ENCODE results near the gene ACSL3. TPM values are rescaled to one million over a fixed set of nuclear protein-coding genes. Genes with fewer than 3 reads are reported as not detected.
"Not testable (repeated sequence)": the region's sequence is repeated elsewhere in the genome, so short reads cannot be mapped to it uniquely, and the experiment has no call there.

The ACSL3 gene
- total RNA-seq, 2 donors from 2014 or later, result 37.8 to 38.1 TPM

- intact Hi-C loops (cut with DNase I), result no loop called here
These were observed 118.6 kb downstream of the ACSL3 start for GRCh38 chr2:222979484-222979883.

GRCh38 chr2:222982010-222982908 lies 121.4 kb downstream of the ACSL3 start:
- peak; percentile 46 for DNase-seq
- peak; percentile 83 to 96 for ATAC-seq
- intact Hi-C loops (cut with DNase I), result loop anchor here in 1 of 2 donors (5.0 kb wide), 1 partner anchor 120 kb away; no protein-coding TSS in a partner anchor

More at GRCh38 chr2:222979484-222979883, 118.6 kb downstream of the ACSL3 start:
- ATAC-seq, result no peak
- DNase-seq, result no peak

DNA sequence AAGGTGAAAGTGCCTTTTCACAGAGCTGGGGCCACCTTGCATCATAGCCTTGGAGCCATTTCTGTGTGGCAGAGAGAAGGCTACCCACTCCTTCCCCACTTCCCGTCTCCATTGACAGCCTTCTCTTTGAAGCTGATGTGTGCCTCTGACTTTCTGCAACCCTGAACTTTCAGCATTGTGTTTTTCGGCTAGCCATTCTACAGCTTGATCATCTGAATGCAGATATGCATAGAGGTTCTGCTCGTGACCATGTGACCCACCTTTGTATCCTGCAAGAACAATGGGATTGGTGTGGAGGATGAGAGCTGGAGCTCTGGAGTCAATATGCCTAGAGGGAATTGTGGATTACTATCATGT lies 122.1 kb downstream of the ACSL3 start:
- DNase-seq (no peak), ATAC-seq (no peak)
- intact Hi-C loops (cut with DNase I), result loop anchor here in 1 of 2 donors (5.0 kb wide), 1 partner anchor 119 kb away; no protein-coding TSS in a partner anchor

GRCh38 chr2:222984908-222985307 lies 124.1 kb downstream of the ACSL3 start:
- intact Hi-C loops (cut with DNase I), result loop anchor here in 1 of 2 donors (5.0 kb wide), 1 partner anchor 117 kb away; no protein-coding TSS in a partner anchor
- ATAC-seq, result no peak
- DNase-seq, result no peak

DNA sequence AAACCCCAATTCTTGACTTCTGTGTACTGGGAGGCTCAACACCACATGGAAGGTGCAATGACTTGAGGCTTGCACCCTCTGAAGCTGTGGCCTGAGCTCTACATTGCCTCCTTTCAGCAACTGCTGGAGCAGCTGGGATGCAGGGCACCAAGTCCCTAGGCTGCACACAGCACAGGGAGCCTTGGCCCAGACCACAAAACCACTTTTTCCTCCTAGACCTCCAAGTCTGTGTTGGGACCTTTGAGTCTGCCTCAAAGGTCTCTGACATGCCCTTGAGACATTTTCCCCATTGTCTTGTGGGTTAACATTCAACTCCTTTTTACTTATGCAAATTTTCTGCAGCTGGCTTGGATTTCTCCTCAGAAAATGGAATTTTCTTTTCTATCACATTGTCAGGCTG lies 128.6 kb downstream of the ACSL3 start:
- intact Hi-C loops (cut with DNase I), result no loop called here
- ATAC-seq (no peak), DNase-seq (no peak)

- ATAC-seq; intact Hi-C loops (cut with DNase I); DNase-seq: not testable (repeated sequence)
These were observed 129.4 kb downstream of the ACSL3 start for GRCh38 chr2:222990206-222990605.

DNA sequence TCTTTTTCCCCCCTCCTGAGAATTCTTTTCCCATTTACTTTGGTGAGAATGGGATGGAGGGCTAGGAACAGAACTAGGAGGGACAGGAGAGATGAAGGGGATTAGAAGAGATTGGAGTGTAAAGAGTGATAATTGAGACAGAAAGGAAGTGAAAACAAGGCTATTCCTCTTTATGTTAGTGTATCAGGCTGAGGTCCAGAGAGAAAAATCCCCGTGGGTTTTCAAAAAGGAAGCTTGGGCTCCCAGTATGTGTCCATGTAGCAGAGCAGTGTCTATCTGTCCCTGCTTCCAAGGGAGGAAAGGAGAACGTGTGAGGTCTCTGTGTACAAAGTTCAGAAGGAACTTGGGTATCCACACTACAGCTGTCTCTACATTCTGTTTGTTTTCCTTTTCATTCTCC lies 131.3 kb downstream of the ACSL3 start:
- ATAC-seq (no peak), DNase-seq (no peak)
- intact Hi-C loops (cut with DNase I), result no loop called here

Other genes with a start within 250 kb of the ACSL3 start
- 10 to 100 TPM; 13.8 to 23.2 TPM for gene FARSB, start 204.9 kb upstream of the ACSL3 start, total RNA-seq
- under 1 TPM; 0.47 to 0.50 TPM for gene MOGAT1, start 189.4 kb upstream of the ACSL3 start, total RNA-seq
- gene KCNE4, start 191.2 kb downstream of the ACSL3 start, total RNA-seq, result 1 to 10 TPM; 4.5 to 5.1 TPM